Activated B cell treated with CpG ODN at 0.5 μM for 24 hours (primary cell): Measurements from ENCODE around the gene PEPD. TPM values are rescaled to one million over a fixed set of nuclear protein-coding genes. Genes with fewer than 3 reads are reported as not detected.

Experiments
- ATAC-seq: fragments of 200-7000 bp; cut with Tn5 transposase; one replicate; pipeline ENCODE4 v1.10.0; 2021; ENCODE audit warnings: low read depth, mild to moderate bottlenecking, moderate library complexity
- CTCF ChIA-PET: fragments of 350-600 bp; sonication (Branson Sonifier 250); formaldehyde crosslinking; loops from one replicate; lab custom pipeline; 2021; ENCODE audit warnings: antibody characterized with exemption; lab: Charles Lee
- POLR2A ChIA-PET: fragments of 350-600 bp; sonication (Branson Sonifier 250); formaldehyde crosslinking; loops from one replicate; lab custom pipeline; 2021; ENCODE audit warnings: antibody characterized with exemption; lab: Charles Lee
- DNase-seq: peaks from one replicate; pipeline ENCODE4 v3.0.0; 2022
- H3K27ac Mint-ChIP-seq: one replicate; pipeline ENCODE4 v1.8.0; 2020; ENCODE audit warnings: mixed read lengths
- H3K27me3 Mint-ChIP-seq: one replicate; pipeline ENCODE4 v1.8.0; 2021; ENCODE audit warnings: mixed read lengths
- H3K36me3 Mint-ChIP-seq: one replicate; pipeline ENCODE4 v1.8.0; 2021; ENCODE audit warnings: low read depth, mixed read lengths
- H3K4me1 Mint-ChIP-seq: one replicate; pipeline ENCODE4 v1.8.0; 2021; ENCODE audit warnings: mixed read lengths
- H3K4me3 Mint-ChIP-seq: one replicate; pipeline ENCODE4 v1.8.0; 2020; ENCODE audit warnings: mild to moderate bottlenecking, mixed read lengths
- H3K9me3 Mint-ChIP-seq: one replicate; pipeline ENCODE4 v1.8.0; 2020; ENCODE audit warnings: mixed read lengths
- intact Hi-C: fragments of 100-400 bp; cut with micrococcal nuclease; formaldehyde crosslinking; loops from one replicate; pipeline ENCODE4 v1.15.1; 2024
- total RNA-seq: library from RNA; stranded (reverse); gene quantifications from 2 replicates; pipeline ENCODE4 v1.2.3, GENCODE V29; 2022
- TF ChIP-seq, protein P1 (sequence below): fragments of 200-600 bp; IDR thresholded peaks from one replicate; pipeline ENCODE4 v1.8.0; 2022; ENCODE audit warnings: antibody characterized with exemption, mild to moderate bottlenecking

The PEPD gene
- total RNA-seq, 1 donor from 2014 or later: 49.1 TPM

DNA sequence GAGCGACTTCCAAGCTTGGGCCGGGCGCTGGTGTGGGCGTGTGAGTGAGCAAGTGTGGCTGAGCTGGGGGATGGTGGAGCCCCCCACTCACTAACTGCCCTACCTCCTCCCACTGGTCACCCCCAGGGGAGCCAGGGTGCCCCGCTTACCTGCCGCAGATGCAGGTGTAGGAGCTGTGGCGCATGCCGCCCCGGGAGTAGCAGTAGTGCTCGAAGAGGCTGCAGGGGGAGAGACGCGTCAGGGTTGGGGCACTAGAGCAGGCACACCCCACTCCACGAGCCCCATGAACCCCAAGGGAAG lies 108.2 kb downstream of the PEPD start:
- Mint-ChIP-seq H3K36me3 (peaks cover 2% of the 10 kb centered on the region), H3K9me3 (no peaks in the 10 kb centered on the region), H3K4me1 (peaks cover 5% of the 10 kb centered on the region), H3K27me3 (no peaks in the 10 kb centered on the region), H3K27ac (no peak overlapping the region), H3K4me3 (no peak overlapping the region)
- ChIA-PET CTCF (interaction anchor here (1.0 kb wide), 1 partner anchor 364 kb away, joined by 3 read pairs; no protein-coding TSS in a partner anchor), POLR2A (no interaction called here)
- intact Hi-C loops: no loop called here
- TF ChIP-seq, protein P1, sequence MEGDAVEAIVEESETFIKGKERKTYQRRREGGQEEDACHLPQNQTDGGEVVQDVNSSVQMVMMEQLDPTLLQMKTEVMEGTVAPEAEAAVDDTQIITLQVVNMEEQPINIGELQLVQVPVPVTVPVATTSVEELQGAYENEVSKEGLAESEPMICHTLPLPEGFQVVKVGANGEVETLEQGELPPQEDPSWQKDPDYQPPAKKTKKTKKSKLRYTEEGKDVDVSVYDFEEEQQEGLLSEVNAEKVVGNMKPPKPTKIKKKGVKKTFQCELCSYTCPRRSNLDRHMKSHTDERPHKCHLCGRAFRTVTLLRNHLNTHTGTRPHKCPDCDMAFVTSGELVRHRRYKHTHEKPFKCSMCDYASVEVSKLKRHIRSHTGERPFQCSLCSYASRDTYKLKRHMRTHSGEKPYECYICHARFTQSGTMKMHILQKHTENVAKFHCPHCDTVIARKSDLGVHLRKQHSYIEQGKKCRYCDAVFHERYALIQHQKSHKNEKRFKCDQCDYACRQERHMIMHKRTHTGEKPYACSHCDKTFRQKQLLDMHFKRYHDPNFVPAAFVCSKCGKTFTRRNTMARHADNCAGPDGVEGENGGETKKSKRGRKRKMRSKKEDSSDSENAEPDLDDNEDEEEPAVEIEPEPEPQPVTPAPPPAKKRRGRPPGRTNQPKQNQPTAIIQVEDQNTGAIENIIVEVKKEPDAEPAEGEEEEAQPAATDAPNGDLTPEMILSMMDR: no peak
- ATAC-seq (no peak), DNase-seq (no peak)

DNA sequence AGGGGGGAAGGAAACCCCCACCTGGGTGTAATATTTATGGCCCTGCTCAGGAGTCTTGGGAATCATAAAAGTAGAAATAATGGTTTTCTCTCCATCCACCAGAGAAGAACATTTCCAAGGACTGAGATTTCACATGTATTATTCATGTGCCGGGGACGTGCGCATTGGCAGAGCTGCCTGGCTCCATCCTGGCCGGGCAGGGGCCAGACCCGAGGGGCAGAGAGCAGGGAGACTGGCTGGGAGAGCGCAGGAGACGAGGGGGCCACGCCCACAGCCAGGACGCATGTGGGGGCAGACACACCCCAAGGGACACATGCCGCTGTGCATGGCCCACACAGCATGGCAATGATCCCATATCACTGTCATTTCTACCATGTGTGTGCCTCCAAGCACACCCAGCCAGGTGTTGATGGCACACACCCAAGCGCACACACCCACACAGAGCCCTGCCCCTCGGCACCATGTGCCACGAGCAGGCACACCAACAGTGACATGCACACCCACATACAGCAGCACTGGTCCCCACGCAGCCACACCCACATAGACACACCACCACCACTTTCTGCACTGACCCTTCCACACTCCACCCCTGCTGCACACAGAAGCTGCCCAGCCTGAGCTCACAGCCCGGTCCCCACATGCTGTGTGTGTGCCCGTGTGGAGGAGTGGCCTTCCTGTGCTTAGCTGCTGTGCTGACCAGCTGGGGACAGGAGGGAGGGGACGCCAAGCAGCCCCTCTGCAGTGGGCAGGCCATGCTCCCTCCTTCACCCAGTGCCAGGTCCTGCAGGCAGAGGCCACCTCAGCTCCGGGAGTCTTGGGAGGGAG lies 108.8 kb downstream of the PEPD start:
- intact Hi-C loops: no loop called here
- ChIA-PET CTCF (interaction anchor here (1.0 kb wide), 1 partner anchor 365 kb away, joined by 3 read pairs; no protein-coding TSS in a partner anchor), POLR2A (no interaction called here)
- Mint-ChIP-seq H3K4me1 (peaks cover 5% of the 10 kb centered on the region), H3K27me3 (no peaks in the 10 kb centered on the region), H3K36me3 (peaks cover 2% of the 10 kb centered on the region), H3K4me3 (no peak overlapping the region), H3K27ac (no peak overlapping the region), H3K9me3 (no peaks in the 10 kb centered on the region)
- DNase-seq: no peak
- TF ChIP-seq, protein P1: no peak
- ATAC-seq: no peak

DNA sequence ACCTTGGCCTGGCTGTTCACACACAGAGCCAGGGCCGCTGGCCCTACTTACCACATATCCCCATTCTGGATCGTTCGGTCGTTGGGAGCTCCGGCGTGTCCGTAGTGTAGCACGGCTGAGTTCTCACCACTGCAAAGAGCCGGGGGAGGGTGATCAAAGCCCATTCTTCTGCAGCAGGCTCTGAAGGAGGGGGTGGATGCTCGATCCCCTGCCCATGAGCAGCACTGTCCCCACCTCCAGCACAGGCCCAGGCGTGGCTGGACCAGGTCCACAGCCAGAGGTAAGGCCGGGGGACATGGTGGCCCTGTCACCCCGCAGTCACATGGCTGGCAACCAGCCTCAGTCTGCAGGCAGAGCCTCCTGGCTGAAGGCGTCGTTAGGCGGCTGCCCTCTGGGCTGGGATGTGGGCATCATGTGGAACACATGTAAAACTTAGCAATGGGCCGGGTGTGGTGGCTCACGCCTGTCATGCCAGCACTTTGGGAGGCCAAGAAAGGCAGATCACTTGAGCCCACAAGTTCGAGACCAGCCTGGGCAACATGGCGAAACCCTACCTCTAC lies 109.9 kb downstream of the PEPD start:
- peaks cover 2% of the 10 kb centered on the region for H3K36me3 Mint-ChIP-seq
- H3K4me3 Mint-ChIP-seq: no peak overlapping the region
- intact Hi-C loops: no loop called here
- H3K27me3 Mint-ChIP-seq: no peaks in the 10 kb centered on the region
- TF ChIP-seq, protein P1: no peak
- ATAC-seq (no peak), DNase-seq (no peak)
- no peak overlapping the region for H3K27ac Mint-ChIP-seq
- peaks cover 5% of the 10 kb centered on the region for H3K4me1 Mint-ChIP-seq
- POLR2A ChIA-PET: no interaction called here
- H3K9me3 Mint-ChIP-seq: no peaks in the 10 kb centered on the region
- CTCF ChIA-PET: no interaction called here

DNA sequence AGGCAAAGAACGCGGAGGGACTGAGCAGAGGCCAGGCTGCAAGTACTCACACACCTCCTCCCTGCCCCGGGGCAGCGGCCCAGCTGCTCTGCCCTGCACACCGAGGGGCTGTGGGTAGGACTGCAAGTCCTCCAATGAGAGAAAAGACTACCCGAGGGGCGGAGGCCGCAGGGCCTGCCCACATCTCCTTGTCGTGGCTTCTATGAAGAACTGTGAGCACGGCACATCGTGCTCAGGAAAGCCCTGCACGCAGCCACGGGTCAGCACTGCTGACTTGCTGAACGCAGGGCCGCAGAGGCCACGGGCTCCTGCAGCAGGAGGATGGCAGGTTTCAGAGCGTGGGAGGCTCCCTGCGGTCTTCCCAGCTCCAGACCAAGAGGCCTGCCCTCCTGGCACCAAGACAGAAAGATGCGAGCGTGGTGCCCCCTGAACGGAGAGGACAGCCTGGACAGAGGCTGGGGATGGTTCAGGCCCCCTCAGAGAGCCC lies 110.6 kb downstream of the PEPD start:
- H3K4me1 Mint-ChIP-seq: no peaks in the 10 kb centered on the region
- TF ChIP-seq, protein P1: no peak
- H3K27ac Mint-ChIP-seq: no peak overlapping the region
- intact Hi-C loops: no loop called here
- peaks cover 2% of the 10 kb centered on the region for H3K36me3 Mint-ChIP-seq
- no peak overlapping the region for H3K4me3 Mint-ChIP-seq
- ATAC-seq: no peak
- no peaks in the 10 kb centered on the region for H3K27me3 Mint-ChIP-seq
- no peaks in the 10 kb centered on the region for H3K9me3 Mint-ChIP-seq
- ChIA-PET POLR2A (no interaction called here), CTCF (no interaction called here)
- DNase-seq: no peak

DNA sequence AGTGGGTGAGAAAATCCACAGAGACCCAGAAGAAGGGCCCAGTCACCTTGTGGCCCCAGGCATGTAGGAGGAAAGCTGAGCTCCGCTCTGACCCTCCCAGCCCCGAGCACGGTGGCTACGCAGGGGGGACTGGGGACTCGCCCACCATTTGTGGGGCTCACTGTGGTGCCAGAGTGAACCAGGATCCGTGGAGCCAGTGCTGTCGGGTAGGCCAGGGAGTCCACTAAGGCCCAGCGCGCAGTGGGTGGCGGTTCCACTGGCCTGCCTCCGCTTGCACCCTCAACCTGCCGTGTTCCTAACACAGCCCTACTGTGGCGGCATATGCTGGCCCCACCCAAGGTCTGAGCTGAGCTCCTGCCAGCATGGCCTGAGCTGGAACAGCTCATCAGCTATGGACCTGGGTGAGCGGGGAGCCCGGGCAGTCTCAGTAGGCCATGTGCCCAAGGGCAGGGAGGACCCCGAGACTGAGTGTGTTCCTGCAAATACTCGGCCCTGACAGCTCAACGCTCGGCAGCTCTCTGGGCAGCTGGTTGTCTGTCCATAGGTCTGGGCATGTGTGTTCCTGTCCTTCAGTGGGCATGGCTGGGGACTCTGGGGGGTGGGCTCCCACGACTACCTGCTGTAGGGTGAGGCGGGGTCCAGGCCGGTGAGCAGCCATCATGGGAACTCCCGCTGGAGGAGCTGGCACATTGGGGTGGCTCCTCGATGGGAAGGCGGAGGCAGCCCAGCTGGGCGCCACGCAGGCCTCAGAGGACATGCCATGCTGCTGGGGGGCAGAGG lies 111.5 kb downstream of the PEPD start:
- intact Hi-C loops: loop anchor here (10.0 kb wide), 1 partner anchor 105 kb away; the partner anchor contains the start of gene CEBPA
- ATAC-seq (no peak), DNase-seq (no peak)
- TF ChIP-seq, protein P1: no peak
- H3K27ac Mint-ChIP-seq: no peak overlapping the region
- CTCF ChIA-PET: no interaction called here
- no peaks in the 10 kb centered on the region for H3K4me1 Mint-ChIP-seq
- POLR2A ChIA-PET: no interaction called here
- H3K27me3 Mint-ChIP-seq: no peaks in the 10 kb centered on the region
- peaks cover 2% of the 10 kb centered on the region for H3K36me3 Mint-ChIP-seq
- no peak overlapping the region for H3K4me3 Mint-ChIP-seq
- H3K9me3 Mint-ChIP-seq: no peaks in the 10 kb centered on the region
